Activated T-cell treated with anti-CD3 and anti-CD28 coated beads, Interleukin-2, amount 50 U/mL, for 72 hours (primary cell): ENCODE data around the gene ATRNL1. TPM values are rescaled to one million over a fixed set of nuclear protein-coding genes. Genes with fewer than 3 reads are reported as not detected.

ENCODE experiments used
- ATAC-seq, 2 donors: fragments of 150-1000 bp; cut with Tn5 transposase; replicated peaks in 1 of 2; 2 replicates each; pipeline ENCODE4 v1.10.0; 2021; ENCODE audit warnings: moderate library complexity in 2 of 2, mild to moderate bottlenecking in 1 of 2
- DNase-seq, 2 donors: peaks; one replicate each; pipeline ENCODE4 v3.0.0; 2021 to 2022; ENCODE audit warnings: mixed read lengths in 1 of 2
- H3K27ac Mint-ChIP-seq: one replicate; pipeline ENCODE4 v1.8.0; 2022; ENCODE audit warnings: mild to moderate bottlenecking, moderate library complexity, mixed read lengths
- H3K27me3 Mint-ChIP-seq: one replicate; pipeline ENCODE4 v1.8.0; 2022; ENCODE audit warnings: low read depth, mixed read lengths
- H3K36me3 Mint-ChIP-seq, 2 donors: one replicate each; pipeline ENCODE4 v1.8.0; 2022; ENCODE audit warnings: mixed read lengths in 2 of 2, mild to moderate bottlenecking in 1 of 2; ENCODE audit not compliant: insufficient read depth in 2 of 2
- H3K4me1 Mint-ChIP-seq: one replicate; pipeline ENCODE4 v1.8.0; 2022; ENCODE audit warnings: low read depth, mixed read lengths
- H3K4me3 Mint-ChIP-seq, 2 donors: one replicate each; pipeline ENCODE4 v1.8.0; 2022; ENCODE audit warnings: mild to moderate bottlenecking in 2 of 2, mixed read lengths in 2 of 2, moderate library complexity in 2 of 2
- H3K9me3 Mint-ChIP-seq, 2 donors: one replicate each; pipeline ENCODE4 v1.8.0; 2022; ENCODE audit warnings: mixed read lengths in 2 of 2
- total RNA-seq, 2 donors: library from RNA; stranded (reverse); gene quantifications; one replicate each; pipeline ENCODE4 v1.2.3, GENCODE V29; 2022

The ATRNL1 gene
- total RNA-seq, 2 donors from 2014 or later, result 0.23 to 0.94 TPM

DNA sequence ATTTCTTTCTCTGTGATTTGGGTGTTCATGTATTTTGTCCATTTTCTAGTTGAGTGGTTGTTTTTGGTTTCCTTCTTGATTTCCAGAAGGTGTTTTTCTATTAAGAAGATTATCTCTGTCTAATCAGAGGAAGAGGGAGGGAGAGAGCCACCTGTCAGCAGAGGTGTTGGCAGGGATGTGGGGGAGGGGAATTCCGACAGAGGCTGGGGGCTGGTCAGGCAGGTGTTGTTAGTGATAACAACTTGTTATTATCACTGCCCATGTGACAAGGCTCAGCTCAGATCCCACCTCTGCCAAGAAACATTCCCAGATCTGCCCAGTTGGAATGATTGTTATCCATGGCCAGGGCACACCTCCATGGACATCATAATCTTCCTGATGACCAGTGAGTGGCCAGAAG lies 886.4 kb downstream of the ATRNL1 start:
- H3K27ac Mint-ChIP-seq, result no peak overlapping the region
- no peaks in the 10 kb centered on the region for H3K4me1 Mint-ChIP-seq
- H3K36me3 Mint-ChIP-seq, result no peaks in the 10 kb centered on the region
- H3K4me3 Mint-ChIP-seq, result no peak overlapping the region
- no peaks in the 10 kb centered on the region for H3K27me3 Mint-ChIP-seq
- DNase-seq (no peak), ATAC-seq (no peak)
- peaks cover 0 to 2% of the 10 kb centered on the region in 2 donors for H3K9me3 Mint-ChIP-seq

DNA sequence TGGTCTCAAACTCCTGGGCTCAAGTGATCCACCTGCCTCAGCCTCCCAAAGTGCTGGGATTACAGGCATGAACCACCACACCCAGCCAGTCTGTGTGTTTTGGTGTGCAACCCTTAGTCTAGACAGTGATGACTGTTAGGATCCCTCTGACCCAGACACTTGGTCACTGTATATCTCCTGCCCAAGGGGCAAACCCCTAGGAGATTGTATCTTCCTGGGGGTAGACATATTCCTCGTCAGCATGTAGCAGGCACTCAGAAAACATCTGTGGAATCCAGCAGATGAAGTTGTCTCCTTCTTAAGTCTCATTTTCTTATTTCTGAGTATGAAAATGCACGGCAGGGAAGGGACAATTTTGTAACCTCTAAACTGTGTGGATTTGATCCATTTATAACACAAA lies 887.3 kb downstream of the ATRNL1 start:
- no peaks in the 10 kb centered on the region for H3K4me1 Mint-ChIP-seq
- H3K4me3 Mint-ChIP-seq, result no peak overlapping the region
- peaks cover 0 to 2% of the 10 kb centered on the region in 2 donors for H3K9me3 Mint-ChIP-seq
- no peak for ATAC-seq
- no peak overlapping the region for H3K27ac Mint-ChIP-seq
- no peak for DNase-seq
- H3K36me3 Mint-ChIP-seq, result no peaks in the 10 kb centered on the region
- H3K27me3 Mint-ChIP-seq, result no peaks in the 10 kb centered on the region

- H3K27me3 Mint-ChIP-seq, result no peaks in the 10 kb centered on the region
- no peak for DNase-seq
- H3K27ac Mint-ChIP-seq, result no peak overlapping the region
- peaks cover 2 to 4% of the 10 kb centered on the region in 2 donors for H3K9me3 Mint-ChIP-seq
- H3K4me3 Mint-ChIP-seq, result no peak overlapping the region
- ATAC-seq, result no peak
- no peaks in the 10 kb centered on the region for H3K4me1 Mint-ChIP-seq
- H3K36me3 Mint-ChIP-seq, result no peaks in the 10 kb centered on the region
These were observed 887.9 kb downstream of the ATRNL1 start for GRCh38 chr10:115981081-115981480.

GRCh38 chr10:115982076-115982475 lies 888.9 kb downstream of the ATRNL1 start:
- Mint-ChIP-seq H3K4me3 (no peak overlapping the region), H3K4me1 (no peaks in the 10 kb centered on the region), H3K9me3 (peaks cover 3 to 5% of the 10 kb centered on the region in 2 donors), H3K27me3 (no peaks in the 10 kb centered on the region), H3K36me3 (no peaks in the 10 kb centered on the region), H3K27ac (no peak overlapping the region)
- DNase-seq, result no peak
- no peak for ATAC-seq

GRCh38 chr10:115982526-115982925 lies 889.4 kb downstream of the ATRNL1 start:
- no peaks in the 10 kb centered on the region for H3K36me3 Mint-ChIP-seq
- no peaks in the 10 kb centered on the region for H3K27me3 Mint-ChIP-seq
- ATAC-seq (no peak), DNase-seq (no peak)
- peaks cover 4 to 5% of the 10 kb centered on the region in 2 donors for H3K9me3 Mint-ChIP-seq
- no peak overlapping the region for H3K4me3 Mint-ChIP-seq
- no peaks in the 10 kb centered on the region for H3K4me1 Mint-ChIP-seq
- no peak overlapping the region for H3K27ac Mint-ChIP-seq

DNA sequence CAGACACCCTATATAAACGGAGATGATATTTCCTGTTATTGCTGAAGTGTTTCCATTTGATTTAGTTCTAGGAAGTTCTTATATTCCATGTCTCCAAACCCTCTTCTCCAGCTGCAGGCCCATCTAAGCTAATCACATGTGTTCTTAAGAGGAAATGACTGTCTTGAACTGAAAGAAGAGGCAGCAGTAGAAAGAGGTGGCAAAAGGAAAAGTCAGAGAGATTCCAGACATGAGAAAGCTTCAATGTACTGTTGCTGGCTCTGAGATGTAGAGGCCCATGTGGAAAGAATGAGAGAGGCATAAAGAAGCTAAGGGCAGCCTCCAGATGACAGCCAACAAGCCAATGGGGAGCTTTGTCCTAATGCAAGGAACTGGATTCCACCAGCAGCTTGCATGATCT lies 892.6 kb downstream of the ATRNL1 start:
- ATAC-seq (no peak), DNase-seq (no peak)
- Mint-ChIP-seq H3K36me3 (no peaks in the 10 kb centered on the region), H3K9me3 (peaks cover 10 to 15% of the 10 kb centered on the region in 2 donors), H3K4me1 (no peaks in the 10 kb centered on the region), H3K4me3 (no peak overlapping the region), H3K27ac (no peak overlapping the region), H3K27me3 (no peaks in the 10 kb centered on the region)

- Mint-ChIP-seq H3K4me3 (no peak overlapping the region), H3K27ac (no peak overlapping the region), H3K4me1 (no peaks in the 10 kb centered on the region), H3K27me3 (no peaks in the 10 kb centered on the region), H3K9me3 (peaks cover 10 to 17% of the 10 kb centered on the region in 2 donors), H3K36me3 (no peaks in the 10 kb centered on the region)
- DNase-seq (no peak), ATAC-seq (no peak)
These were observed 895.2 kb downstream of the ATRNL1 start for GRCh38 chr10:115988380-115988779.

GRCh38 chr10:115989621-115990020 lies 896.5 kb downstream of the ATRNL1 start:
- H3K4me3 Mint-ChIP-seq, result no peak overlapping the region
- DNase-seq (no peak), ATAC-seq (no peak)
- no peaks in the 10 kb centered on the region for H3K4me1 Mint-ChIP-seq
- H3K9me3 Mint-ChIP-seq, result peaks cover 10 to 17% of the 10 kb centered on the region in 2 donors
- no peaks in the 10 kb centered on the region for H3K27me3 Mint-ChIP-seq
- no peak overlapping the region for H3K27ac Mint-ChIP-seq
- H3K36me3 Mint-ChIP-seq, result no peaks in the 10 kb centered on the region

DNA sequence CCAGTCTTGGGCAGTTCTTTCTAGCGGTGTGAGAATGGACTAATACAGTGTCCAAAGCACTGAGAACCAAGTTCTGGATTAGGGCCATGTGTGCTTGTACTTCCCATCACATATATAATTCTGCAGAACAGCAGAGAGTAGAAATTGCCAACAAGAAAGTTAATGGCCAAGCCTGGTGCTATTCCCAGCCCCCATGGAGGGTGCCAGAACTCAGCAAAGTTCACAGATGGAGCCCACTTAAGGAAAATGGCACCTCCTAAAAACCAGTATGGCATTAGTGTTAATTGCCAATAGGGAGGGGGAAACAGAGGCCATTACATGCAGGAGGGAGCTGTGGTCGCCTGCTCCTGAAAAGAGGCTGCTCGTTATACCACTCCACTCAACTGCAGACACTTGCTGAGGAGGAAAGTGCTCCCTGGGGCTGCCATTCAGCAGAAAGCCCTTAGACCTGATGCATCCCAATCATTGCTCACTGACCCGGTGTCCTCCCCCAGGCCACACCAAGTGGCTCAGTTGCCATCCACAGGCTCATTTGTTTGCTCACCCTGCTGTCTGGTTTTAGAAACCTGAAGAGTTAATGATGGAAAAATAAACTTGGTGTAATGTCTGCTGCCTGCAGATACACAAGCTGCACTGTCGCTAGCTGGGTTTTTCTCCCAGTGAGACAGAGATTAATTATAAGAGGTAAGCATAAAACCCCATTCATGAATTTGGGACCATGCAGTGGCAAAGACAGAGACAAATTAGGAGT lies 899.2 kb downstream of the ATRNL1 start:
- no peak overlapping the region for H3K4me3 Mint-ChIP-seq
- H3K36me3 Mint-ChIP-seq, result no peaks in the 10 kb centered on the region
- no peak overlapping the region for H3K27ac Mint-ChIP-seq
- no peaks in the 10 kb centered on the region for H3K27me3 Mint-ChIP-seq
- H3K4me1 Mint-ChIP-seq, result no peaks in the 10 kb centered on the region
- DNase-seq, result no peak
- no peak for ATAC-seq
- peaks cover 8 to 15% of the 10 kb centered on the region in 2 donors for H3K9me3 Mint-ChIP-seq

DNA sequence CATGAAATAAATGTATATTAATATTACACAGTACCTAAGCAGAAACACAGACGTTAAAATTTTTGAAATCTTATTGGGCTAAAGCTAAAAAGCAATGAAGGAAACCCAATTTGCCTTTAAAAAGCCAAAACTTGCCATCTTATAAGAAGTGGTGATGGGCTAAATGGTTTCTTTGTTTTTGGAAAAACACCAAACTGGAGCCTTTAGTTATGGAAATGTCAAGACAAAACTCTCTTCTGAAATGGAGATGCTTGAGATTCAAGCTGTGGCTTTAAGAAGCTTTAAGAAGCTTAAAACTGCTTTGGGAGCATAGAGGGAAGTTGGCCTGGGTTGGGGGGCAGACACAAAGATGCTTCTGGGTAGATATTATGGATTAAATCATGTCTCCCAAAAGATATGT lies 902.9 kb downstream of the ATRNL1 start:
- ATAC-seq (no peak), DNase-seq (no peak)
- Mint-ChIP-seq H3K4me1 (no peaks in the 10 kb centered on the region), H3K27ac (no peak overlapping the region), H3K4me3 (no peak overlapping the region), H3K36me3 (no peaks in the 10 kb centered on the region), H3K27me3 (no peaks in the 10 kb centered on the region), H3K9me3 (peaks cover 2 to 4% of the 10 kb centered on the region in 2 donors)

GRCh38 chr10:115998301-115998700 lies 905.1 kb downstream of the ATRNL1 start:
- ATAC-seq, result no peak
- Mint-ChIP-seq H3K4me1 (no peaks in the 10 kb centered on the region), H3K27ac (no peak overlapping the region), H3K4me3 (no peak overlapping the region), H3K9me3 (peaks cover 0 to 3% of the 10 kb centered on the region in 2 donors), H3K36me3 (no peaks in the 10 kb centered on the region), H3K27me3 (no peaks in the 10 kb centered on the region)
- DNase-seq, result no peak

Other genes with a start within 250 kb of the ATRNL1 start
- 10 to 100 TPM; 13.1 to 14.2 TPM for gene TRUB1, start 155.2 kb upstream of the ATRNL1 start, total RNA-seq